HL-60 (cell line): ENCODE measurements around the gene ST6GALNAC4.

ENCODE experiments used
- DNase-seq, 2 experiments: peaks; one replicate each; pipeline ENCODE4 v3.0.0-alpha.2; 2010 to 2020; ENCODE audit warnings: low read depth in 1 of 2, low spot score in 1 of 2
- H3K27ac ChIP-seq: fragments of 250-450 bp; sonication (Bioruptor Pico); replicated peaks from 2 replicates; pipeline ENCODE4 v1.5.1; 2020; ENCODE audit warnings: mild to moderate bottlenecking, moderate library complexity
- H3K27me3 ChIP-seq: fragments of 250-450 bp; sonication (Bioruptor Pico); 2 replicates; pipeline ENCODE4 v1.5.1; 2021; ENCODE audit warnings: mild to moderate bottlenecking, moderate library complexity; ENCODE audit not compliant: insufficient read depth, poor library complexity, severe bottlenecking
- H3K4me3 ChIP-seq: replicated peaks from 2 replicates; pipeline ENCODE4 v1.5.1; 2011; ENCODE audit warnings: mild to moderate bottlenecking, control low read depth, low read length; ENCODE audit not compliant: insufficient read depth
- CTCF ChIP-seq: IDR thresholded peaks from one replicate; pipeline ENCODE4 v1.5.1; 2011; ENCODE audit warnings: low read length, control low read depth, inconsistent platforms; ENCODE audit not compliant: insufficient read depth
- GABPA ChIP-seq: IDR thresholded peaks from 2 replicates; pipeline ENCODE4 v1.6.1; 2012; ENCODE audit warnings: low read depth
- POLR2AphosphoS5 ChIP-seq: IDR thresholded peaks from 2 replicates; pipeline ENCODE4 v1.6.1; 2012; ENCODE audit warnings: low read depth
- REST ChIP-seq: IDR thresholded peaks from 2 replicates; pipeline ENCODE4 v1.6.1; 2012; ENCODE audit warnings: low read depth; ENCODE audit not compliant: insufficient replicate concordance
- SPI1 ChIP-seq: IDR thresholded peaks from 2 replicates; pipeline ENCODE4 v1.6.1; 2012; ENCODE audit warnings: low read depth, mild to moderate bottlenecking, borderline replicate concordance

Gene ST6GALNAC4

GRCh38 chr9:127862075-127863011 lies 54.5 kb downstream of the ST6GALNAC4 start:
- H3K27me3 ChIP-seq = no peaks in the 10 kb centered on the region
- H3K27ac ChIP-seq = peak overlapping the region; percentile 95
- TF ChIP-seq POLR2AphosphoS5 (peak; percentile 86; the same call in 1 of the 2 replicates), SPI1 (peak; percentile 91), CTCF (no peak), REST (no peak), GABPA (0 out of 2 replicates have a peak, but pooled peaks have one; percentile 30)
- H3K4me3 ChIP-seq = no peak overlapping the region
- DNase-seq = peak; percentile 87 to 97

DNA sequence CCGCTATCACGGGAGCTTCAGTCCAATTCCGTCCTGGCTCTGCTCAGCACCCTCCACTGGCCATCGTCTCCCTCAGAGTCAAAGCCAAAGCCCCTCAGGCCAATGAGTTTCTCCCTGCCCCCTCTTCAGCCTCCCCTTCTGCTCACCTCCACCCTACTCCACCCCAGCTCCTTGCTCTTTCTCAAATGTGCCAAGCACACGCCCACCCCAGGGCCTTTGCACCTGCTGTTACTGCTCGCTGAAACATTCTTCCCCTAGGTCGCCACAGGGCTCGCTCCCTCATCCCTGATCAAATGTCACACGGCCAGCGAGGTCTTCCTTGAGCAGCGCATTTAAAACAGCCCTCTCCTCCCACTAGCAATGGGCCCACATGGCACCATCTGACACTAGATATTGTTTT lies 56.1 kb downstream of the ST6GALNAC4 start:
- Histone ChIP-seq H3K27me3 (no peaks in the 10 kb centered on the region), H3K27ac (no peak overlapping the region), H3K4me3 (no peak overlapping the region)
- DNase-seq = no peak
- TF ChIP-seq SPI1 (no peak), CTCF (no peak), POLR2AphosphoS5 (no peak), GABPA (no peak), REST (no peak)

GRCh38 chr9:127860260-127860659 lies 56.6 kb downstream of the ST6GALNAC4 start:
- Histone ChIP-seq H3K27me3 (no peaks in the 10 kb centered on the region), H3K27ac (no peak overlapping the region), H3K4me3 (no peak overlapping the region)
- TF ChIP-seq SPI1 (no peak), REST (no peak), POLR2AphosphoS5 (no peak), GABPA (no peak), CTCF (no peak)
- DNase-seq = no peak
